ENCODE data around the gene KPNB1.

The KPNB1 gene

DNA sequence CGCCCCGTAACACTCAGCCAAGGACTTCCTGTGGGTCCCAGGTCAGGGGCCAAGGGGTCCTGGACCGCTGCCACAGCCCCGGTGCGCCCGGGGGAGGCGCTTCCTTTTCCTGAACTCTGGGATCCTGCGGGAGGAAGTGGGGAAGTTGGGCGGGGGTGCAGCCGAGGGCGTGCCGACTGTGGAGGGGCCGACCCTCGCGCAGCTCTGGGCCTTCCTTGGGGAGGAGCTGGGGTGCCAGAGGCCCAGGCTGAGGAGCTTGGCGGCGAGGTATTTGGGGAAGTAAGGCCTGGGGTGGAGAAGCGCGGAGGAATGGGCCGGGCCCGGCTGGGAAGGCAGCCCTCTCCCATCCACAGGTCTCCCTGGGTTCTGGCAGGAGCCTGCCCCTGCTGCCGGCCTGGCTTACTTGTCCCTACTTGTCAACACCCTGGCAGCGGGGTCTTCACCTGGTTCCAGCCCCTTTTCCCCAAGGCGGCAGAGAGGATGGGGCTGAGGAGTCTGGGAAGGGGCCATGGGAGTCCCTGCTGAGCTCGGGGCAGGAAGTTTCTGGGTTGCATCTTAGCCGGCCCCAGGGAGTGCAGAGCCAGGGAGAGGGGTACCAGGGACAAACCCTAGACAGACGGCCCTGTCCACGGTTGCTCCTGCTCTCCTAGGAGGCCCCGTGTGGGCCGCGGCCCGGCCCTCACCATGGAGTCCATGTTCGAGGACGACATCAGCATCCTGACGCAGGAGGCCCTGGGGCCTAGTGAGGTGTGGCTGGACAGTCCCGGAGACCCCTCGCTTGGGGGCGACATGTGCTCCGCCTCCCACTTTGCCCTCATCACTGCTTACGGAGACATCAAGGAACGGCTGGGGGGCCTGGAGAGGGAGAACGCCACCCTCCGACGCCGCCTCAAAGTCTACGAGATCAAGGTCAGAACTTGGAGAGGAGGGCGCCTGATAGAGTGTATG lies 46.0 kb downstream of the KPNB1 start:
- Mint-ChIP-seq H3K27ac (peak overlapping the region; percentile 86), H3K4me1 (ENCODE audit: low read depth) (peaks cover 73% of the 10 kb centered on the region), H3K27me3 (no peaks in the 10 kb centered on the region), H3K4me3 (peak overlapping the region; percentile 80), H3K9me3 (no peaks in the 10 kb centered on the region), H3K36me3 (ENCODE audit: low read depth) (peaks cover 4% of the 10 kb centered on the region)

GRCh38 chr17:47696717-47697642 lies 47.3 kb downstream of the KPNB1 start:
- Mint-ChIP-seq H3K27me3 (no peaks in the 10 kb centered on the region), H3K36me3 (ENCODE audit: low read depth) (peaks cover 4% of the 10 kb centered on the region), H3K4me3 (peak overlapping the region; percentile 41), H3K9me3 (no peaks in the 10 kb centered on the region), H3K27ac (peak overlapping the region; percentile 62), H3K4me1 (ENCODE audit: low read depth) (peaks cover 77% of the 10 kb centered on the region)

DNA sequence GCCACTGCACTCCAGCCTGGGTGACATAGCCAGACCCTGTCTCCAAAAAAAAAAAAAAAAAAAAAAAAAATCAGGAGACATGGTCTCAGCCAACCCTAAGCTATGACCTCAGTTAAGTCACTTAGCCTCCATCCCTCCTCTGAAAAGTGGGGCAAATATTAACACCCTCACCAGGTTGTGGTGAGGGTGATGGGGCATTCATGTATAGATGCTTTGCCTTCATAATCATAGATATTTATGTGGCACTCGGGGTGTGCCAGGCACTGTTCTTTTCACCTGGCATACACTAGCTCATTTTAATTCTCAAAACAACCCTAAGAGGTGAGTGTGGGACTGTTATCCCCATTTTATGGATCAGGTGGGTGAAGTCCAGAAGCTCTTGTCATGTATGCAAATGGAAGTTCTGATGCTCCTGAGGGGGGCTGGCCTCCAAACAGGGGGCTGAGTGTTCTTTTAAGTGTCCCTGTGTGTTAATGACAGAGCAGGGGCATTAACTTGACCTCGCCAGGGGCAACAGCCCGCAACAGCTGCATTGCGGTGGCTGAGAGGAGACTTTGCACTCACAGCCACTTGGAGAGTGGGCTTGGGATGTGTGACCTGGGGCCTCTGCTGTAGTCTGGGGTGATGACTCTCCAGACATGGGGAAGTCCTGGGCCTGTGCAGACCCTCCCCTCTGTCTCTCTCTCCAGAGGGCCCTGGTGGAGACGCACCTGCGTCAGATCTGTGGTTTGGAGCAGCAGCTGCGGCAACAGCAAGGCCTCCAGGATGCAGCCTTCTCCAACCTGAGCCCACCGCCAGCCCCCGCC lies 48.4 kb downstream of the KPNB1 start:
- Mint-ChIP-seq H3K36me3 (ENCODE audit: low read depth) (peaks cover 4% of the 10 kb centered on the region), H3K27ac (no peak overlapping the region), H3K27me3 (no peaks in the 10 kb centered on the region), H3K4me1 (ENCODE audit: low read depth) (peaks cover 76% of the 10 kb centered on the region), H3K9me3 (no peaks in the 10 kb centered on the region), H3K4me3 (no peak overlapping the region)

DNA sequence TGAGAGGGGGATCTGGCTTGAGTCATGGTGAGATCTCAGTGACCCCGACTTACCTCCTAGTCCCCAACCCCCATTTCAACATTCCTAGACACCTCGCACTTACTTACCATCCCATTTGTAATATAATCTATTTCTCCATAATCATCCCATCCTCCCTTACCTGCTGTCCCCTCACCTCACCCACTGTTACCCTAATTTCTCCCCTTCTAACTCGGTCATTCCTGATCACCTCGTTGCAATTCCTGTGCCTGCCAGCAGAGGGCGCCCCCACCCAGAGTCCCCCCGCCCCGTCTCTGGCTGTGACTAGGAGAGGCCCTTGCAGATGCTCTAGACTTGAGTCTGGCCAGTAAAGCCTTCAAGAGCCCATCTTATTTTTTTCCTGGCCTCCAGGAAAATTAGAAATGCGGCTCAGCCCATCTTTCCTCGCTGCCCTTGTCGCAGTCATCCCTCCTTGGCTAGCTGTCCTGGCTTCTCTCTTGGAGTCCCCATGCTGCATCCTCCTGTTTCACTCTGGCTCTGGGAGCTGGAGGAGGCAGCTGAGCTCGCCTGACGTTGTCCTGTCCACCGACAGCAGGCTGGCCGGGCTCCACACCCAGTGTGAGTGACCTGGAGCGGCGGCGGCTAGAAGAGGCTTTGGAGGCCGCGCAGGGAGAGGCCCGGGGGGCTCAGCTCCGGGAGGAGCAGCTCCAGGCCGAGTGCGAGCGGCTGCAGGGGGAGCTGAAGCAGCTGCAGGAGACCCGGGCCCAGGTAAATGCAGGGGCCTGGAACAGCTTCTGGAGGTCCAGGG lies 49.2 kb downstream of the KPNB1 start:
- peaks cover 9% of the 10 kb centered on the region for H3K36me3 Mint-ChIP-seq (ENCODE audit: low read depth)
- peaks cover 80% of the 10 kb centered on the region for H3K4me1 Mint-ChIP-seq (ENCODE audit: low read depth)
- H3K27me3 Mint-ChIP-seq, result no peaks in the 10 kb centered on the region
- H3K4me3 Mint-ChIP-seq, result no peak overlapping the region
- H3K27ac Mint-ChIP-seq, result peak overlapping the region; percentile 2
- no peaks in the 10 kb centered on the region for H3K9me3 Mint-ChIP-seq

DNA sequence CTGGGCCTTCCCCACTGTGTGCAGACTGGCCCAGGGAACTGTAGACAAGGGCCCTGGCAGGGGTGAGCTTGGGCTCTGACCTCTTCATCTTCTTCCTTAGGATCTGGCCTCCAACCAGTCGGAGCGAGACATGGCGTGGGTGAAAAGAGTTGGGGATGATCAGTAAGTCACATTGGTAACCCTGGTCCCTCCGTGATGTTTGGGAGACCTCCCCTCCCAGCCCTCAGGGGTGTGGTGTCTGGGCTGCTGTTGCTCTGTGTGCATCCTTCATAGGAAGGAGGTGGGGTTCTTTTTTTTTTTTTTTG lies 49.8 kb downstream of the KPNB1 start:
- Mint-ChIP-seq H3K36me3 (ENCODE audit: low read depth) (peaks cover 9% of the 10 kb centered on the region), H3K27me3 (no peaks in the 10 kb centered on the region), H3K4me3 (peak overlapping the region; percentile 1), H3K9me3 (no peaks in the 10 kb centered on the region), H3K27ac (peak overlapping the region; percentile 6), H3K4me1 (ENCODE audit: low read depth) (peaks cover 85% of the 10 kb centered on the region)

DNA sequence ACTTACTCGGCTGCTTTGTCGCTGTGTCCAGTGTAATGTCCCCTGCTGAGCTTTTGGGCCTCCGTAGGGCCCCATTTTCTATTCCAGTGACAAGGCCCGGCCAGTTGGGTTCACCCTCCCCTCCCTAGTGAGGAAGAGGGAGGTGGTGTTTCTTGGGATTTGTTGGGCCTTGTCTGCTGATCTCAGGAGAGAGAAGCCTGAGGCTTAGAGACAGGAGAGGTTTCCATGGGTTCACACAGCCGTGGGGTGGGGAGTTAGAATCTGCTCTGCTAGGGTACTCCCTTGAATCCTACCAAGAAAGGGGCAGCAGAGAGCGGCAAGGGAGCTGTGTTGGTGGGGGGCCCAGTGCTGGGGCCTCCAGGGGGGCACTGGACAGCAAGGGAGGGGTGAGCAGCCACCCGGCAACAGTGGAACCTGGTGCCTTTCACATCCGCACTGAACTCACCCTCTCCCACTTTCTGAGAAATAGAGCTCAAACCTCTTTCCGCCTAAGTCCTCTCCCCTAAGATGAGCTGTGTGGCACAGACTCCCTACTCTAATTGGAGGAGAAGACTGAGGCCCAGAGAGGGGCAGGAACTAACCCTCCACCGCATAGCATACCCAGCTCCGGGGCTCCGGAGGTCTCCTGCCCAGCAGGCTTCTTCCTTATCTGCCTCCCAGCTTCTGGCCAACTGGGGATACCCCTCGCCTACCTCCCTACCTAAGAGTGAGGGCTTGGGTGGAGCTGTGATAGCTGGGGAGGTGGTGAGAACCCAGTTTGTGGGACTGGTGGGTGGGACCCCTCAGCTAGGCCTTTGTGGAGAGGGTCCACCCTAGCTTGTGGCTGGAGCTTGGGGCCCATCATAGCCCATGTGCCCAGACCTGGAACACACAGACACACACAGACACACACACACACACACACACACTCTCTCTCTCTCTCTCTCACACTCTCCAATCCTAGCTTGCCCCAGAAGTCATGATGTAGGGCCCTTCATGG lies 51.0 kb downstream of the KPNB1 start:
- no peaks in the 10 kb centered on the region for H3K27me3 Mint-ChIP-seq

GRCh38 chr17:47701608-47702007 lies 51.9 kb downstream of the KPNB1 start:
- H3K36me3 Mint-ChIP-seq (ENCODE audit: low read depth), result peaks cover 9% of the 10 kb centered on the region

More for the DNA sequence above, 51.0 kb downstream of the KPNB1 start:
- H3K9me3 Mint-ChIP-seq, result no peaks in the 10 kb centered on the region
- H3K27ac Mint-ChIP-seq, result peak overlapping the region; percentile 83
- peaks cover 88% of the 10 kb centered on the region for H3K4me1 Mint-ChIP-seq (ENCODE audit: low read depth)
- peaks cover 9% of the 10 kb centered on the region for H3K36me3 Mint-ChIP-seq (ENCODE audit: low read depth)
- H3K4me3 Mint-ChIP-seq, result peak overlapping the region; percentile 62

DNA sequence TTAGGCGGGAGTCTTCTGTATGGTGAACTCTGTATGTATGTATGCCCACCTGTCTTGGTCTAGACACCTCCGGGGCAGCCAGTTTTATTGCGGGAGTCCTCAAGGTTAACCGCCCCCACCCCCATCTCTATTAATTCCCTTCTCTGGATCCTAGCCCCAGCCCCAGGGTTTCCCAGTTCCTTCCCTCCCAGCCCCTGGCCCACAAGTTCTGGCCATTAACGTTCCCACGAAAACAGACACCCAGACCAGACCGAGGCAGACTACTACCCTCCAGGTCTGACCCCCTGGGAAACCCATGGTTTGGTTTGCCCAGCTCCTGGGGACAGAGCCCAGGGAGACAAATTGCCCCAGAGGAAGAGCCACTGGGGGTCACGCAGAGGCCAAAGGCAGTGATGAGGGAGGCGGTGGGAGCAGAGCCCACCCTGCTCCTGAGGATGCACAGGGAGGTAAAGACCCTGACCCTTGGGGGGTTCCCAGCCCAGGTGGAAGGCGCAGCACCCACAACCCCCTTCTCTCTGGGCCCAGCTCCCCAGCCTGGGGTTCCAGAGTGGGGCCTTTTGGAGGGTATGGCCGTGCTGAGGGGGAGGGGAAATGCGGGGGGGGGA lies 52.8 kb downstream of the KPNB1 start:
- H3K27me3 Mint-ChIP-seq, result no peaks in the 10 kb centered on the region
- no peaks in the 10 kb centered on the region for H3K9me3 Mint-ChIP-seq
- H3K36me3 Mint-ChIP-seq (ENCODE audit: low read depth), result peaks cover 5% of the 10 kb centered on the region
- peaks cover 90% of the 10 kb centered on the region for H3K4me1 Mint-ChIP-seq (ENCODE audit: low read depth)
- H3K4me3 Mint-ChIP-seq, result peak overlapping the region; percentile 52
- peak overlapping the region; percentile 83 for H3K27ac Mint-ChIP-seq

More at GRCh38 chr17:47701608-47702007, 51.9 kb downstream of the KPNB1 start:
- Mint-ChIP-seq H3K27me3 (no peaks in the 10 kb centered on the region), H3K4me3 (peak overlapping the region; percentile 52), H3K4me1 (ENCODE audit: low read depth) (peaks cover 90% of the 10 kb centered on the region), H3K9me3 (no peaks in the 10 kb centered on the region), H3K27ac (peak overlapping the region; percentile 83)

DNA sequence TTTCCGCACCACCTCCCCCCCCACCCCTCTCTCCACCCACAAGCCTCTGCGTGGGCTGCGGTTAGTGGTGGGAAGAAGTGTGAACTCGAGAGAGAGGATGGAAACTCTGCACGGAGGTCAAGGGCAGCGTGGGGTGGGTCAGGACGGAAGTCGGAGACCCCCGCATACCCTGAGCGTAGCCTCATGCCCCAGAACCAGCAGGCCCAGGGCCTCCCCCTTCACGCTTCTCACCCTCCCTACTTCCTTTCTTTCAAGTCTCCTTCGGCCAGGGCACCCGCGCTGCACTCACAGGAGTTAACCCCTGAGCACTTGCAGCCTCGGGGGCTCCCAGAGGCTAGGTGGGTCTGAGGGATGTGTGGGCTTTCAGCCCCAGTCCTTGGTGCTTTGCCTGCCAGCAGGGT lies 53.5 kb downstream of the KPNB1 start:
- H3K4me3 Mint-ChIP-seq, result peak overlapping the region; percentile 73
- H3K9me3 Mint-ChIP-seq, result no peaks in the 10 kb centered on the region
- peaks cover 89% of the 10 kb centered on the region for H3K4me1 Mint-ChIP-seq (ENCODE audit: low read depth)
- H3K27ac Mint-ChIP-seq, result peak overlapping the region; percentile 96
- peaks cover 5% of the 10 kb centered on the region for H3K36me3 Mint-ChIP-seq (ENCODE audit: low read depth)
- H3K27me3 Mint-ChIP-seq, result no peaks in the 10 kb centered on the region

DNA sequence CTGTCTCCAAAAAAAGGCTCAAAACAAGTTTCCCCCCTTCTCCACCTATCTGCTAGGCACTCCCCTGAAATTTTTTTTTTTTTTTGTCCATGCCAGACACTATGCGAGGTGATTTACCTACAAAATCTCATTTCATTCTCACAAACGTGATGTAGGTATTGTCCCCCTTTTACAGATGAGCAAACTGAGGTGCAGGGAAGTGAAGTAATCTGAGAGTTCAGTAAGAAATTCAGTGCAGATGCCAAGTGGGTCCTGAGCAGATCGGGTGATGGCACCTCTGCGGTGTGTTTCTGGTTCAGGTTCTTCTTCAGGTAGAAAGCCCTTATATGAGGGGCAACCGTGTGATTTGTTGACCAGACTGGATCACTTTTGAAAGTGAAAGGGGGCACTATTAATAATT lies 54.0 kb downstream of the KPNB1 start:
- peaks cover 5% of the 10 kb centered on the region for H3K36me3 Mint-ChIP-seq (ENCODE audit: low read depth)
- H3K4me1 Mint-ChIP-seq (ENCODE audit: low read depth), result peaks cover 84% of the 10 kb centered on the region
- peak overlapping the region; percentile 73 for H3K4me3 Mint-ChIP-seq
- H3K27me3 Mint-ChIP-seq, result no peaks in the 10 kb centered on the region
- peak overlapping the region; percentile 96 for H3K27ac Mint-ChIP-seq
- no peaks in the 10 kb centered on the region for H3K9me3 Mint-ChIP-seq

GRCh38 chr17:47704116-47704515 lies 54.4 kb downstream of the KPNB1 start:
- Mint-ChIP-seq H3K36me3 (ENCODE audit: low read depth) (peaks cover 5% of the 10 kb centered on the region), H3K4me3 (peak overlapping the region; percentile 73), H3K4me1 (ENCODE audit: low read depth) (peaks cover 80% of the 10 kb centered on the region), H3K27ac (peak overlapping the region; percentile 96), H3K27me3 (no peaks in the 10 kb centered on the region), H3K9me3 (no peaks in the 10 kb centered on the region)

DNA sequence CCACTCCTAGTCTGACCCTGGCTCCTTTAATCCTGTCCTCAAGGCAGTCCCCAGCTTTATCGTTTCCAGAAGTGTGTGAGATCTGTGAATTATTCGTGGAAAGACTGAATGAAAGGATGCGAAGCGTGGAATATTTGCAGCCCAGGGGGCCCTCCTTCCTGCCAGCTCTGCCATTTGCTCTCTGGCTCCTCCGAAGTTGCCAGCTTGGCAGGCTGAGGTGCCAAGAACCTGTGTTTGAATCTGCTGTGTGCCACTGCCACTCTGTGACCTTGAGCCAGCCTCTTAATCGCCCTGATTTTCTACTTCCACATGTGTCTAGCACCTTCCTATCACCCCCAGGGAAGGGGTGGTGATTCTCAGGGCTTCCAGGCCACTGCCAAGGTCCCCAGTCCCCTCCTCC lies 55.0 kb downstream of the KPNB1 start:
- Mint-ChIP-seq H3K9me3 (no peaks in the 10 kb centered on the region), H3K27me3 (no peaks in the 10 kb centered on the region), H3K4me1 (ENCODE audit: low read depth) (peaks cover 78% of the 10 kb centered on the region), H3K4me3 (peak overlapping the region; percentile 73), H3K27ac (peak overlapping the region; percentile 96), H3K36me3 (ENCODE audit: low read depth) (peaks cover 5% of the 10 kb centered on the region)

Measured in stimulated activated naive CD8-positive, alpha-beta T cell treated with anti-CD3 and anti-CD28 coated beads, Interleukin-15, Interleukin-2, amounts not matched to agents 100 ng/mL and 50 ng/mL, for 24 hours (primary cell).